ENCODE measurements around the gene IL24.

The IL24 gene

DNA sequence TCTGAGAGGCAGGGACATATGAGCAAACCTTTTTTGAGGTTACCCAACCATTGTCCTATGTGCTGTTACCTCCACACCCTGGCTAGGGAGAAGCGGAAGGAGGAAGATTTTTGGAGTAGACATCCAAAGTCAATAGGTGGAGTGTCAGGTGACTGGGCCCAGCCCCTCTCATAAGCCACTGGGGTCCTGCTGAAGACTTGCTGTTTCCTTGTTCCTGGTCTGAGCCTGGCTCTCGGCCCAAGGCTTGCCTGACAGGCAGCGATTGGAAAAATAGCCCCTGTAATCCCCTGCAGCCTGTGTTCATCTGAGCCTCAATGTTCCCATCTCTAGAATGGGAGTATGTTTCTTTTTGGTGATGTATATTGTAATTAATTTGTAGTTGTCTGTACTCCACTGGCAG is 55.9 kb downstream of the IL24 start:
- Histone ChIP-seq H3K4me3 (ENCODE audit: low read depth, low read length) (no peak overlapping the region), H3K9me3 (ENCODE audit: severe bottlenecking) (peaks cover 20% of the 10 kb centered on the region), H3K36me3 (no peaks in the 10 kb centered on the region), H3K27ac (no peak overlapping the region), H3K27me3 (ENCODE audit: insufficient read depth, low read depth, severe bottlenecking) (peaks cover 100% of the 10 kb centered on the region)
- TF ChIP-seq, protein P1, sequence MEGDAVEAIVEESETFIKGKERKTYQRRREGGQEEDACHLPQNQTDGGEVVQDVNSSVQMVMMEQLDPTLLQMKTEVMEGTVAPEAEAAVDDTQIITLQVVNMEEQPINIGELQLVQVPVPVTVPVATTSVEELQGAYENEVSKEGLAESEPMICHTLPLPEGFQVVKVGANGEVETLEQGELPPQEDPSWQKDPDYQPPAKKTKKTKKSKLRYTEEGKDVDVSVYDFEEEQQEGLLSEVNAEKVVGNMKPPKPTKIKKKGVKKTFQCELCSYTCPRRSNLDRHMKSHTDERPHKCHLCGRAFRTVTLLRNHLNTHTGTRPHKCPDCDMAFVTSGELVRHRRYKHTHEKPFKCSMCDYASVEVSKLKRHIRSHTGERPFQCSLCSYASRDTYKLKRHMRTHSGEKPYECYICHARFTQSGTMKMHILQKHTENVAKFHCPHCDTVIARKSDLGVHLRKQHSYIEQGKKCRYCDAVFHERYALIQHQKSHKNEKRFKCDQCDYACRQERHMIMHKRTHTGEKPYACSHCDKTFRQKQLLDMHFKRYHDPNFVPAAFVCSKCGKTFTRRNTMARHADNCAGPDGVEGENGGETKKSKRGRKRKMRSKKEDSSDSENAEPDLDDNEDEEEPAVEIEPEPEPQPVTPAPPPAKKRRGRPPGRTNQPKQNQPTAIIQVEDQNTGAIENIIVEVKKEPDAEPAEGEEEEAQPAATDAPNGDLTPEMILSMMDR (IDR thresholded peaks at IDR 0.05; ENCODE audit: low read depth, low read length): no peak
- DNase-seq: no peak

- Histone ChIP-seq H3K36me3 (no peaks in the 10 kb centered on the region), H3K9me3 (ENCODE audit: severe bottlenecking) (peaks cover 20% of the 10 kb centered on the region), H3K27ac (no peak overlapping the region), H3K4me3 (ENCODE audit: low read depth, low read length) (no peak overlapping the region), H3K27me3 (ENCODE audit: insufficient read depth, low read depth, severe bottlenecking) (peaks cover 100% of the 10 kb centered on the region)
- DNase-seq: no peak
- TF ChIP-seq, protein P1 (IDR thresholded peaks at IDR 0.05; ENCODE audit: low read depth, low read length): no peak
Measured at GRCh38 chr1:206953626-206954025, 56.4 kb downstream of the IL24 start.
